NK-92 (cell line): Measurements from ENCODE around the gene HTT.
"Not testable (repeated sequence)": the region's sequence is repeated elsewhere in the genome, so short reads cannot be mapped to it uniquely, and the experiment has no call there.

ENCODE experiments used
- DNase-seq: peaks from one replicate; lab custom pipeline; 2025; ENCODE audit not compliant: unreplicated experiment; lab: John Stamatoyannopoulos, UW

The HTT gene

DNA sequence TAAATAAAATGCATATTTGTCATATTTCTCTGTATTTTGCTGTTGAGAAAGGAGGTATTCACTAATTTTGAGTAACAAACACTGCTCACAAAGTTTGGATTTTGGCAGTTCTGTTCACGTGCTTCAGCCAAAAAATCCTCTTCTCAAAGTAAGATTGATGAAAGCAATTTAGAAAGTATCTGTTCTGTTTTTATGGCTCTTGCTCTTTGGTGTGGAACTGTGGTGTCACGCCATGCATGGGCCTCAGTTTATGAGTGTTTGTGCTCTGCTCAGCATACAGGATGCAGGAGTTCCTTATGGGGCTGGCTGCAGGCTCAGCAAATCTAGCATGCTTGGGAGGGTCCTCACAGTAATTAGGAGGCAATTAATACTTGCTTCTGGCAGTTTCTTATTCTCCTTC, 3.3 kb downstream of the HTT start:
- DNase-seq: no peak

DNA sequence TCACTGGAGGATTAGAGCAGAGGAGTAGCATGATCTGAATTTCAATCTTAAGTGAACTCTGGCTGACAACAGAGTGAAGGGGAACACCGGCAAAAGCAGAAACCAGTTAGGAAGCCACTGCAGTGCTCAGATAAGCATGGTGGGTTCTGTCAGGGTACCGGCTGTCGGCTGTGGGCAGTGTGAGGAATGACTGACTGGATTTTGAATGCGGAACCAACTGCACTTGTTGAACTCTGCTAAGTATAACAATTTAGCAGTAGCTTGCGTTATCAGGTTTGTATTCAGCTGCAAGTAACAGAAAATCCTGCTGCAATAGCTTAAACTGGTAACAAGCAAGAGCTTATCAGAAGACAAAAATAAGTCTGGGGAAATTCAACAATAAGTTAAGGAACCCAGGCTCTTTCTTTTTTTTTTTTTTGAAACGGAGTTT, 5.2 kb downstream of the HTT start:
- DNase-seq: no peak

DNA sequence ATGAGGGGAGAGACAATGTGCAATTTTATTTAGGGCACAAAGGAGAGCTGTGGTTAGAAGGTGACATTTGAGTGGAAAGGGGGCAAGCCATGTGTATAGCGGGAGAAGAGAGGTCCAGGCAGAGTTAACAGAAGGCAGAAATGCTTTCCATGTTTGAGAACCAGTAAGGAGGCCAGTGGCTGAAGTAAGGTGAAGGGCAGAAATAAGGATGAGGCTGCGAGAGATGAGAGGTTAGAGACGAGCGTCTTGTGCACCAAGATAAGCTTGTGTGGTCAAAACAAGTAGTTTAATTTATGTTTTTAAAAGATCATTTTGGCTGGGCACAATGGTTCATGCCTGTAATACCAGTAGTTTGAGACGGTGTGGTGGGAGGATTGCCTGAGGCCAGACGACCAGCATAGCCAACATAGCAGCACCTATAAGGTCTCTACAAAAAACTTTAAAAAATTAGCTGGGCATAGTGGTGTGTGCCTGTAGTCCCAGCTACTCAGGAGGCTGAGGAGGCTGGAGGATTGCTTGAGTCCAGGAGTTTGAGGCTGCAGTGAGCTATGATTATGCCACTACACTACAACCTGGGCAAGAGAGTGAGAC, 8.5 kb downstream of the HTT start:
- no peak for DNase-seq

DNA sequence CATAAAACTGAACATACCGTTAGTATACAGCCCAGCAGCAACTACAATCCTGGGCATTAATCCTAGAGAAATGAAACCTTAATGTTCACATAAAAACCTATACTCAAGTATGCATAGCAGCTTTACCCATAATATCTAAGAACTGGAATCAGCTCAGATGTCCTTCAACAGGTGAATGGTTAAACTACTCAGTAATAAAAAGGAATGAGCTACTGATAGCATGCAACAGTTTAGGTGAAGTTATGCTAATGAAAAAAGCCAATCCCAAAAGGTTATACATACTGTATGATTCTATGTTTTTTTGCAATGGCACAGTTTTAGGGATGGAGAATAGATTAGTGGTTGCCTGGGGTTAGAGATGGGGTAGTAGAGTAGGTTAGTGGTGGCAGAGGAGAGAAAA, 9.3 kb downstream of the HTT start:
- DNase-seq: no peak

DNA sequence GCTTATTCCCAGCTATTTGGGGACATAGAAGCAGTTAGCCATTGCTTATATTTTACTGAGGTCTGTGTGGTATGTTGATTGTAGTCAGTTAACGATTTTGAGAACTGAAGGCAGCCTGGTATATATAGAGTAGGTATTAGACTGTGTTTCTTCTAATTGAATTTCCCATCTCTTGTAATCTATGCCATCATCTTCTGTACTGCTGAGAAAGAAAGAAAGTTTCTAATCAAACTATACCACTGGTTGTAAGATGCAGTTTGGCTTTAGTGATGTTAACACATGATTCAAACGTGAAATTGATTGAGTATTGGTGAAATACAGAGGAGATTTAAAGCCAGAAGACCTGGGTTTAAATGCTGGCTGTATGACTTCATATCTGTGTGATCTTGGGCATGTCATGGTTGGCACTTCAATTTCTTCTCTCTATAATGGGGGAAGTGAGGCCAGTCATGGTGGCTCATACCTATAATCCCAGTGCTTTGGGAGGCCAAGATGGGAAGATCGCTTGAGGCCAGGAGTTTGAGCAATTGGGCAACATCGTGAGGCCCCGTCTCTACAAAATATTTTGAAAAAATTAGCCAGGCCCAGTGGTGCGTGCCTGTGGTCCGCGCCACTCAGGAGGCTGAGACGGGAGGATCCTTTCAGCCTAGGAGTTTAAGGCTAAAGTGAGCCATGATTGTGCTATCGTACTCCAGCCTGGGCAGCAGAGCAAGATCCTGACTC, 11.6 kb downstream of the HTT start:
- no peak for DNase-seq

DNA sequence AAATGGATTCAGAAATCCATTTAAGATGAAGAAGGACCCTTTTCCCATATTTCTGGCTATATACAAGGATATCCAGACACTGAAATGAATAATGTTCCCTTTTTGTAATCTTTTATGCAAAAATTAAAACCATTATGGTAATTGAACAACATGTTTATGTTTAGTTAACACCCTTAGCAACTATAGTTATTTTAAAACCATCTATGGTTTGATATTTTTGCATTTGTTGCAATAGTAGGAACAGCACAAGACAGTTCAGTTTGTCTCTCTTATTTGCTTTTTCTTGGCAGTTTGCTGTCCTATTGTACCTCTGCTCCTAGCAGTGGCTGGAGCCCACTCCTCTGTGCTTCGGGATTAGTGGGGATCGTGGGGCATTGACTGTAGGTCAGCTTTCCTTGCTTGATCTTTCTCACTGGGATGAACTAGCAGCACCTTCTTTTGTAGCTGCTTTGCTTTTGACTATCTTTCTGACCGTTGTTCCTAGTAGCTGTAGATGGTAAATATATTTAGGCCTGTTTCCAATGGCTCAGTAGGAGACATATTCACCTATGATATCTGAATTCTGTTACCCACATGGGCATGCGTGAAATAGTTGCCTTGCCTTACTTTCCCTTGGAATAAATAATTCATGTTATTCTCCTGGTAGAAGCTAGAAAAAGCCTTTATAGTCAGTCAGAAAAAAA, 12.8 kb downstream of the HTT start:
- DNase-seq: no peak

DNA sequence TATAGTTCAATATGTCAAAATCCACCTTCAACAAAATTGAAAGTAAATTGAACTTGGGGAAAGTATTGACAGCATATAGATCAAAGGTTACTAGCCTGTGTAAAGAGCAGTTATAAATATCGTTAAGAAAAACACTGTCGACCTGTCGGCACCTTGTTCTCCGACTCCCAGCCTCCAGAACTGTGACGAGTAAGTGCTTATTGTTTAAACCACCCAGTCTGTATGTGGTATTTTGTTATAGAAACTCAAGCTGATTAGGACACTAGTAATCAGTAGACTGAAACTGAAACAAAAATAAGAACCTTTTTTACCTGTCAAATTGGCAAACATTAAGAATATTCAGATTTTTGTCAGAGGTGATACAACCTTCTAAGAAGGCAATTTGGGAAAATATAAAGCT, 17.0 kb downstream of the HTT start:
- no peak for DNase-seq

DNA sequence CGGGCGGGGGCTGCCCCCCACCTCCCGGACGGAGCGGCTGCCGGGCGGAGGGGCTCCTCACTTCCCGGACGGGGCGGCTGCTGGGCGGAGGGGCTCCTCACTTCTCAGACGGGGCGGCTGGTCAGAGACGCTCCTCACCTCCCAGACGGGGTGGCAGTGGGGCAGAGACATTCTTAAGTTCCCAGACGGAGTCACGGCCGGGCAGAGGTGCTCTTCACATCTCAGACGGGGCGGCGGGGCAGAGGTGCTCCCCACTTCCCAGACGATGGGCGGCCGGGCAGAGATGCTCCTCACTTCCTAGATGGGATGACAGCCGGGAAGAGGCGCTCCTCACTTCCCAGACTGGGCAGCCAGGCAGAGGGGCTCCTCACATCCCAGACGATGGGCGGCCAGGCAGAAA, 20.2 kb downstream of the HTT start:
- DNase-seq: not testable (repeated sequence)

DNA sequence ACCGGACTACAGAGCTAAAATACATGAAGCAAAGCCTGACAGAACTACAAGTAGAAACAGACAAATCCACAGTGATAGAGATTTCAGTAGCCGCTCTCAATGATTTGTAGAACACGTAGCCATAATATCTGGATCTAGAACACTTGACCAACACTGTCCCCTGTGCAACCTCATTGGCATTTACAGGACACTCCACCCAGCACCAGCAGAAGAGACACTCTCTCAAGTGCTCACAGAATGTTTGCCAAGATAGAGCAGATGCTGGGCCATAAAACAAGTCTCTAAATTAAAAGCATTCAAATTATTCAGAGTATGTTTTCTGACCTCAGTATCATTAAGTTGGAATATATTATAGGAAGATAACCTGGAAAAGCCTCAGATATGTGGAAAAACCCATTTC, 21.7 kb downstream of the HTT start:
- no peak for DNase-seq

DNA sequence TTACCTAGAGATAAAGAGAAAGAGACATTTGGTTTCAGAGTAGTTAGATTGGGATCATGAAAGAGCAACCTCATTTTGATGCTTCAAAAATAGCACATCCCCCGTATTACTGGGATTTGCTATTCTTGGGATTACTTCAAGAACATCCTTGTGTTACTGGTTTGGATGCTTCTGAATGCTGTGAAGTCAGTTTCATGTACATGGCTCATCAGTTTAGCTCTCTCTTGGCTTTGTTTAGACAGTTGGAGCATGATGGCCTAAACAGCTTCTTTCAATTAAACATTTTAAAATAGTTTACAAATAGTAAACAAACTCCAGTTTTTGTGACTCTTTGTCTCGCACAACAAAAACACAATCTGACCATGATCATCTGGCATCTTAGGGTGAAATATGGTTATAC, 23.9 kb downstream of the HTT start:
- no peak for DNase-seq

DNA sequence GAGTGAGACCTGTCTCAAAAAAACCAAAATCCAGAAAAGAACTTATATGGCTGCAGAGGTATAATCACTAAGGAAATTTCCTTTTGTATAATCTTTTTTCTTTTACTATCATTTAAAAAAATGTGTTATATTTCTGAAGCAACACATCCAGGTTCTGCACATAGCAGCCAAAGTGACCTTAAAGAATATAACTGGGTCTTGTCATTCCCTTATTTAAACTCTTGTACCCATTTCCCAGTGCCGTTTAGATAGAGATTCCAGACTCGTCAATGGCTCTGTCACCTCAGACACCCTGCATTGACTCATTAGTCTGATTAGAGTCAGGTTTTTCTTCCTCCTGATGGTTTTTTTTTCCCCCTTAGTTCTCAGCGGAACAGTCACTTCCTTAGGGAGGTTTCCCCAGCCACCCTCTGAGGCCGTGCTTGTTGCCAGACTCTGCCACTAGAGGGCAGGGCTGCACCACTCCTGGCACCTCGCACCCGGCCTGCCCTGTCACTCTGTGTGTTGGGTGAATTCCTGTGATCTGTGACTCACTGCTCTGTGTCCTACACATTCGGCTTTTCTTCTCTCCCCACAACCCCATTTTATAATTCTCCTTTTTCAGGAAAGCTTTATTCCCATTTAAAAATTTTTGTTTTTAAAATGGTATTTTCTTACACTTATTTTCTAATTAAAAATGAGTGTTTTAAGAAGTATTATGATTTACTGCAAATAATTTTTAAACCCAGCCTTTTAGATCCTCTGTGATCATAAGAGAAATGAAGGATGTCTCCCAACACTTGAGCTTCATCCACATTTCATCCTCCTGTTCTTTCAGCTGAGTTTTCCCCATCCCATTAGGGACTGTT, 32.1 kb downstream of the HTT start:
- DNase-seq: no peak

DNA sequence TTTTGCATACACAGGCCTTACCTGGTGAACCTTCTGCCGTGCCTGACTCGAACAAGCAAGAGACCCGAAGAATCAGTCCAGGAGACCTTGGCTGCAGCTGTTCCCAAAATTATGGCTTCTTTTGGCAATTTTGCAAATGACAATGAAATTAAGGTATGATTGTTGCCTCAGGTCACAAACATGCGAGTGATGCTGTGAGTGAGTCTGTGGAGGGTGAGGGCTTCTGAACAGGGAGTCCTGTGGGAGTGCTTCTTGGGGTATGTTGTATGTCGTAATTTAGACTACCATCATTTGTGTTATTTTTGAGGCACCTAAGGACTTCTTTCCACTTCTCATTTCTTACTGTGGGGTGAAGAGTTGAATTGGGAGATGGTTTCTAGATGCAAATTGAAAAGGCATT, 32.8 kb downstream of the HTT start:
- no peak for DNase-seq

DNA sequence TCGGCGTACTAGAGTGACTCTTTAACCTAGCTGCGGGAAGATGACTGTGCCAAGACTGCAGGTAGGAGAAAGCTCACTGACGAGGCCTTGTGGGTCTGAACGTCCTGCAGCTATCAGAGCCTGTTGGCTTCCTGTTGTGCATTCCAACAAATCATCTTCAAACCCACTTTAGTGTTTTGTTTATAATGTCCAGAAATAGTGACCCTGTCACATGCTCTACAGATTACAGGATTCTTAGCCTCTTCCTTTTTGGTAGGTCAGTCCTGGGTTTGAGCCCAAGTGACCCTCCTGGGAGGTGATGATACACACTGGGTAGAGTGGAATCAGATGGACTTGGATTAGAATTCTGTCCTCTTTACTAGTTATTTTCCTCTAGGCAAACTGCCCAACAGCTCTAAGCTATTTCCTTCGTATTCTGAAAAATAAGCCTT, 33.2 kb downstream of the HTT start:
- no peak for DNase-seq

DNA sequence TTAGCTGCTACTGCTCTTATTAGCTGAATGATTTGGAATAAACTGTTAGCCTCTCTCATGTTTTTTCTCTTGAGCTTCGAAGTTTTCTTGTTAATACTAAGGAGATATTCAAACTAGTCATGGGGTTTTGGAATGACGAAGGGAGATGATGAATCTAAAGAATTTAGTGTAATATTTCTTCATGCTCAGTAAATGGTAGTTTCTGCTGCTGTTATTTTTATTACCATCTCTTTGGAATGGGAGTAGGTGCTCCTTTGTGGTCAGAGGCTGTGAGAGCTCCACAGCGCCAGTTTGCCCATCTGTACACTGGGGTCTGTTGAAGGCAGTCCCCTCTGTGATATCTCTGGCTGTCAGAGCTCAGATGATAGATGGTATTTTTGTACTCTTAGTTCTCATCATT, 33.7 kb downstream of the HTT start:
- no peak for DNase-seq

DNA sequence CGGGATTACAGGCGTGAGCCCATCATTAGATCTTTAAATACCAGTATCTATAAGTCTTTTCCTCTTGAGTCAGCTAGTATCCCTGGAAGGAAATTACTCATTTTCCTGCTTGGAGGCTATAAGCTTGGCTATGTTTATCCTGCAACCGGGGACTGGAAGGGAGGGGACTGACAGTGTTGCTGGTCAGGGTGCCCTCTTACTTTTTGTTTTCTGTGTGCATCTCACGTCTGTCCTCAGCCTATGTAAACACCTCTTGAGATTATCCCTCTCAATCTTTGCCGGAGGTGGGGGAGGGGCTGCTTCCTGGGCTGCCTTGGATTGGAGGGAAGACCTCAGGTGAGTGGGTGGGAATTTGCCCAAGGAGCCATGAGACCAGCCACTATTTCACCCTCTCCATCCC, 37.0 kb downstream of the HTT start:
- no peak for DNase-seq

DNA sequence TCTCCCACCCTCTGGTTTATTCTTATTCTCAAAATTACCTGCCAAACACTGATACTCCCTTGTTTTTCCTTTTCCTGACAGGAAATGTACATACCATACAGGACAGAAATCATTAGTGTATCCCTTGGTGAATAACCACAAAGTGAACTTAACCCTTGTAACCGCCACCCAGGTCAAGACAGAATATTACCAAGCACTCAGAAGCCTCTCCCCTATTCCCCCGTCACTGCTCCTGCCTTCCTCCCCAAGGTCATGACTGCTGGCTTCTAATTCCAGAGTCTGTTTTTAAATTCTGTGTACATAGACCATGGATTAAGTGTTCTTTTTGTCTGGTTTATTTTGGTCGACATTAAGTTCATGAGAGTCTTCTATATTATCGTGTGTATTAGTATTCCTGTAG, 37.7 kb downstream of the HTT start:
- no peak for DNase-seq

DNA sequence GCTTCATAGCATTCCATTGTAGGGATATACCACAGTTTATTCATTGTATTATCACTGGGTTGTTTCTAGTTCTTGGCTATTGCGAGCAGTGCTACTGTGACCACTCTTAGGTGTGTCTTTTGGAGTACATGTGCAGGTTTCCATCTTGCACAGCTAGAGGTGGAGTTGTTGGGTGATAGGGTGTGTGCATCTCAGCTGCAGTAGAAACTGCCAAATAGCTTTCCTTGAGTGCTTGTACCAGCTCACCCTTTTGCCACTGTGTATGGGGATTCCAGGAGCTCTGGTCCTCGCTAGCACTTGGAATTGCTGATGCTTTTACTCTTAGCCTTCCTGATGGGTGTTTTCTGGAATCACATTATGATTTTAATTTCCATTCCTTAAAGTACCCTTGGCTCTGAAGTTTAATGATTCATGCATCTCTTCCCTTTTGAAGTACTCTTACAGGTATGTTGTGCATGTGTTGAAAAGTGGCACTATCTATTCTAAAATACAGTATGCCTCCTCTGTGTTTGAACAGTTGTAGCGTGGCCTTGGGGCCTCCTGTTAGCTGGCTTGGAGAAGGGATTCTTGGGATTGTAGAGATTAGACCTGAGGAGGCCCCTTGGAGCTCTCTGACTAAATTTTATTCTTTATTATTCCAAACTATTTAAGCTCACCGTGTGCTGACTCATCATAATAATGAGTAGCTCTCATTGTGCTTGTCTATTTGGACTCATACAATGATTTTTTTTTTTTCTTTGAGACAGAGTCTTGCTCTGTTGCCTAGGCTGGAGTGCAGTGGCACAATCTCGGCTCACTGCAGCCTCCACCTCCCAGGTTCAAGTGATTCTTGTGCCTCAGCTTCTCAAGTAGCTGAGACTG, 38.4 kb downstream of the HTT start:
- no peak for DNase-seq

DNA sequence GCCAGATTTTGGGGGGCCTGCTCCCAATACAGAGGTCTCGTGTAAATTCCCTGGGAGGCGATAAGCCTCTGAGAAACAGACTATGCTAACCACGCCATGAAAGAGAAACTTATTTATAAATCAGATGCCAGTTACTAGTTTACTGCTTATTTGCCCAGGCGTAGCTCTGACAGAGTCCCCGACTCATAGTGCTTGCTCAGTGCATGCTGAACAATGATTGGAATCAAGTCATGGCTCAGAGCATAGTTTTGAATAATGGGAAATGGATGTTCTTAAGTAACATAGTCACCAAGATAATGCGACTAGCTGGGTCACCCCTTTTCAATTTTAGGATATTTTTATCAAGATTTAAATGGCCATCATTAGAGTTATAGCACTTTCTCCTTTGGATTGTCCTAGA, 39.9 kb downstream of the HTT start:
- DNase-seq: no peak

DNA sequence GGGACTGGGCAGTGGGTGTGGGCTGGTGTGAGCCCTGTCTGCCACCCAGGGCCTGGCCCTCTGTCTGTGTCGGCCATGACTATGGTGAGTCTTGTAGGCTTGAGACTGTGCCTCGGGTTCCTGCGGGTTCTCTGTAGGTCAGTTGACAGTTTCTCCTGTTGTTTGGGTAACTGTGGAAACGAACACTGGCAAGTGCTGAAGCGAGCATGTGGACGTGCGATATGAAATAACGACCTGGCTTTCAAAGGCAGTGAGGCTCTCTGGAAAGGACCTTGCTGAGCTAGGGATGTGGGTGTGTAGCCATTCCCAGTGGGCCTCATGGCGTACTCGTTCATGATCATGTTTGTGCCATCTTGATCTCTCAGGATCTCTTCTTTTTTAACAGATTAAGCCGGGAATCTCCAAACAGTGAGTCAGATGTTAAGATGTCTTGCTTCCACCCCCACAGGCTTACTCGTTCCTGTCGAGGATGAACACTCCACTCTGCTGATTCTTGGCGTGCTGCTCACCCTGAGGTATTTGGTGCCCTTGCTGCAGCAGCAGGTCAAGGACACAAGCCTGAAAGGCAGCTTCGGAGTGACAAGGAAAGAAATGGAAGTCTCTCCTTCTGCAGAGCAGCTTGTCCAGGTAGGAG, 41.3 kb downstream of the HTT start:
- DNase-seq: no peak

DNA sequence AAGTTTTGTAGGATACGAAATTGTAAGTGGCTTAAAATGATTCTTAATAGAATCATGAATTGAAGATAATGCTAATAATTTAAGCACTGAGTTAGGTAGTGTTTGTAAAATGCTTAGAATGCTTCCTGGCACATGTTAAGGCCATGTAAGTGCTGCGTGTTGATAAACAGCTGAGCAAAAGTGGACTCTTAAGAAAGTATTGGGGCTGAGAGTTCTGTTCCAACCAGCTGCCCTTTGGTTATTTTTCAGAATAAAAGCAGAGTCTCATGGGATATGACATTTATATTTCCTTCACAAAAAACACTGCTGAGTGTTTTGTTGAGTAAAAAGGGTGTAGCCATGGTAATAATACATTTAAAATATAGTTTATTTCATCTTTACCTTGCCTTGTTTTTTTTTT, 42.5 kb downstream of the HTT start:
- no peak for DNase-seq
